ENCODE results near the gene SHROOM4.

SHROOM4 gene

DNA sequence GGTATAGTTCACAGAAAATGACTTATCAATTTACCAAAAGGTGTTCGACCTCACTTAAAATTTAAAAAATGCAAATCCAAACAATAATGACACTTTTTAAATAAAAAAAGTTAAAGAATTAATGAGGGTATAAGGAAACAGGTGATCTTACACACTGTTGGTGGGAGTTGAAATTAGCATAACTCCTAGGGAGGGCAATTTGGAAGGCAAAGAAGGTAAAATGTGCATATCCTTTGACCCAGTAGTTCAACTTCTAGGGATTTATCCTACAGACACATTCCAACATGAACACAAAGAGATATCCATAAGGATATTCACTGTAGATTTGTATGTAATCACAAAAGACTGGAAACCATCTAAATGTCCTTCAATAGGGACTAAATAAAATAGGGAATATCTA lies 199.5 kb downstream of the SHROOM4 start:
- DNase-seq, result no peak

DNA sequence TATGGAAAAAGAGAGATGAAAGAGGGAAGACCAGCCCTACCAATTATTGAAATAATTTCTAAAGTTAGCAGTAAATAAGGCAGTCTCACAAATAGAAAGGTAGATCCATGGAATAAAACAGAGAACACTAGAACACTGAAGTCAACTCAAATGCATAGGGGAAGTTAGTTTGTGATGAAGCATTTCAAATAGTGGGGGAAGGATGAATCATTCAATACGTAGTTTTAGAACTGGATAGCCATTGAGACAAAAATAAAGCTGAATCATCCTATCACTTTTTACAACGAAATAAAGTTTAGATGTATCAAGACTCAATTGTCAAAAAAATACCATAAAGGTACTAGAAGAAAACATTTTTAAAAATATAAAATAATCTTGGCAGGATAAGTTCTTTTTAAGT lies 200.1 kb downstream of the SHROOM4 start:
- no peak for DNase-seq

DNA sequence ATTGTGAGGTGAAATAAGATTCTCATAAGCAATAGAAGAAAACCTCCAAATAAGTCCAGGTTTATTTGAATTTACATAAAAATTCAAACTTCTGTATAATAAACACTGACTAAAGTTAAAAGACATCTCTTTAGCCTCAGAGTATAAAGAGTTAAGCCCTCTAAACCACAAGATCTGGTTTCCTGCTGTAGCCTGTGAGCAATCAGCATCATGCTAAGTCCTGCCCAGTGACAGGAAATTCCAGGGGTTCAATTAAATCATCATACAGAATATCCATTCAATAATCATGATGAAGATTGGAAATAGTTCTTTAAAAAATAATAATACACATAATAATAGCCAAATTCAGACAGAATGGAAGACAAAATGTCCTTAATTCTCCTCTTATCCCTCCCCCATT lies 204.2 kb downstream of the SHROOM4 start:
- DNase-seq, result no peak

DNA sequence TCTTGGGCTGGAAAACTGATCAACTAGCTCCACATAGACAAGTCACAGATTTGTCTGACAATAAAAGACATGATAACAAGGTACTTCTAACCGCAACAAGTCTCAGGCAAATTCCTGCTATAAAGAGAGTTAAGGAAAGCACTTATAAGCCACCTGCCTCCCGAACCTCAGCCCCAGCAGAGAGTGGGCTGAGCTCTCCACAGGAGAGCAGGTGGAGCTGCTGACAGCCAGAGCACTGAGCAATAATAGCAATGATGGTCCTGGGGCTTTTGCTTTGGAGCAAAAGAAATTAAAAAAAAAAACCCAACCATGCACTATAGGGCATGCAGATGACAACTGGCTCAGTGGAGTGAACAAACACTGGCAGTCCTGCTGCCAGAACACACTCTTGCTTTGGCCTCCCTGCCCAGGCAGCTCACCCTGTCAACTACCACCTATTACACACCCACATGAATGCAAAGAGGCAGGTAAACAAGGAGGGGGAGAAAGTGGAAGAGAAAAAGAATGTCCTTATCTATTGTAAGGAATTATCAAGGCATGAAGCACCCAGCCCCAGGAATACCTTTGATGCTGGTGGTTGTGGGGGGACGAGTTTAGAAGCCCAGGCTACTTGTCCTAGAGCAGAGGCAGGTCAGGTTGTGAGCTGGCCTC lies 207.6 kb downstream of the SHROOM4 start:
- DNase-seq, result no peak

DNA sequence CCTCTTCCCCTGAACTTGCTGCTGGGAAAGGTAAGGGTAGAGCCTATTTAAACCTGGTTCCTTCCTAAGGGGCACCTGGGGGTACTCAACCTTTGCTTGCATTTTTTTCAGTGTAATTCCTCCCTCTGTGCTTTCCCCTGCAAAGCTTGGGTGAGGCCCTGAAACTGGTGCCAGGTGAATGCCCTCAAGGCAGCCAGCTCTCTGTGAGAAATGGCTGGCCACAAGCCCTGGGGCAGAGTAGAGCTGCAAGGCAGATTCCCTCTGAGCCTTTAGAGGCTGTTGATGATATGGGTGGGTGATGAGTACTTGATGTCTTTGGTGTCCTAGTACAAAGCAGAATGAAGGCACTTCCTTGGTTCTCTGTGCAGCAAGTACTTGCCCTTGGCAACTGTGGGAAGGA lies 217.9 kb downstream of the SHROOM4 start:
- DNase-seq, result no peak

DNA sequence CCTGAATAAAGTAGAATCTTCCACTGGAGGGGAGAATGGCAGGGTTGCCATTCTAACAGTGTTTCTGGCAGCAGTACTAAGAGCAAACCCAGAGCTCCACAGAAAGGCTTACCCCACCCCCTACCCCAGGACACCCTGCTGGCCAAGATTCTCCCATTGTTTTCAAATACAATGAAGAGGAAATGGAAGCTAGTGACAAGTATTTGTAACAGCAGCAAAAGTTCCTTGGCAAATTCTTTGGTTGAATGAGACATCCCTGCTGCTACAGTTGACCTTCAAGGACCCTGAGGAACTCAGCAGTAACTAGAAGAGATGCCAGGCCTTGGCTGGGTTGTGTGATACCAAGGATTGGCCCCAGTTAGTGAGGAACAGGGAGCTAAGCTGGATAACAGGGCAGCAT lies 219.2 kb downstream of the SHROOM4 start:
- no peak for DNase-seq

DNA sequence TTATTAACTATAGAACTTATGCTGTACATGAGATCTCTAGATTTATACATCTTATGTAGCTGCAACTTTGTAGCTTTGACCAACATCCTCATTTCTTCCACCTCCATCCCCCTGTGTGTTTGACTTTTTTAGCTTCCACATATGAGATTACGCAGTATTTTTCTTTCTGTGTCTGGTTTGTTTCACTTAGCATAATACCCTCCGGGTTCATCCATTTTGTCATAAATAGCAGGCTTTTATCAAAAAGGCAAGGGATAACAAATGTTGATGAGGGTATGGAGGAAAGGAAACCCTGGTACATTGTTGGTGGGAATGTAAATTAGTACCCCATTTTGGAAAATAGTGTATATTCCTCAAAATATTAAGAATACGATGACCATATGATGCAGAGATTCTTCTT lies 227.0 kb downstream of the SHROOM4 start:
- DNase-seq, result no peak

DNA sequence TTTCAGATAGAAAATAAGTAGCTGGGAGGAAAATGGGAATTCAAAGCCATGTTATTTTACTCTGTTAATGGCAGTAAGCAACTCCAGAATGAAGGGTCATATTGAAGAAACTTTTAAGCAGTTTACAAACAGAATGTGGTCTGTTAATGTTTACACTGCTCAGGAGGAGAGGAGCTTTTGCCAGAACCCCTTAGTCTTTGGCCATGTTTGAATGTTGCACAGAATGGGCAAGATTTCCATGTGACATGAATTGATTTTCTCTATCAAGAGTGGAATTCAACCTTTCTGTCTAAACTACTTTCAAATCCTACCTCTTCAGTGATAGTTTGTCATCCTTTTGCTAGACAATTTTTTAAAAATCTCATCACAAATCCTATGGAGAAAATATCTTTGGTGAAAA lies 227.6 kb downstream of the SHROOM4 start:
- no peak for DNase-seq

DNA sequence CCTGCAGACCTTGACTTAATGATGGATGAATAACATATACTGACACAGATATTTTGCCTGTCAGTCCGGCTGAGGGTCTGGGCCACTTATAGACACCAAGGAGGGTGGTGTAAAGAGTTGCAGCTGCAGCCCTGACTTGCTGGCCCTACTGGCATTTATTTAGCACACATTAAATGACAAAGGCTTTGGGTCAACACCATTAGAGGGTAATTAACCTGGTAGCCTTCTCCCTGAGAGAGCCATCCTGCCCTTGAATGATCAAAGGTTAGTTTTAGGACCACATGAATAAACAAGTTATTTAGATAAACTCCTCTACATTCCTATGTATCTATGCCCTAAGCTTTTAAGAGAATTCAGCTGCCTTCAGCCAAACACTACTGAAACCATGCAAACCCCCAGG lies 232.6 kb downstream of the SHROOM4 start:
- no peak for DNase-seq

DNA sequence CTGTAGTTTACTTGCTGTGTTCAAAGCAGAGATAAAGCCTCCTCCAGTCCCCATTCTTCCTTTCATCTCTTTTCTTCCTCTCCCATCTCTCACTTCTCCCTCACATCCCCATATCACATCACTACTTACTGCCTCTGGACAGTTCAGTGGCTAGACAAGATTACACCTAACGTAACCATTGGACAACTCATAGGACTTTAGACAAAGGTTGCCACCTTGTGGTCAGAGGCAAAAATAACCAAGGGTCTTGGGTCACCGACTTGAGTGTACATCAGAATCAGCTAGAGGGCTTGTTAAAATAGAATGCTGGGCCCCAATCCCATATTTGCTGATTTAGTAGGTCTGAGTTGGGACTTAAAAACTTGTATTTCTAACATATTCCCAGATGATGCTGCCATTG lies 234.0 kb downstream of the SHROOM4 start:
- no peak for DNase-seq

DNA sequence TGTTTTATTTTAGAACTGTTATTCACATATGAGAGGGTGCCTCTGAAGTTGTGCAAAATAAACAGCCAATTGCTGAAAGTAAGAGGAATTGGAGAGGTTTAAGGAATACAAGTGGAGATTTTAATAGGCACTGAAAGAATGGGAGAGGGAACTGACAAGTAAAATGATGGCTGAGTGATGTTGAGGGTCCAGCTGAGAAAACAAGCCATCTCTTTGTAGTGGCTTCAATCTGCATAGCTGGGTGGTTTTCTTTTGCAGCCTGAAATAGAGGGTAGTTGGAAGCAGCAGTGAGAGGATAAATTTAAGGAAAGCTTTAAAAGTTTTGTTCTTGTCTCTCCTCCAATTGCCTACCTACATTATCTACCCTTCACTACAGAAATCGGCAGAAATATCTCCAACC lies 236.7 kb downstream of the SHROOM4 start:
- no peak for DNase-seq

DNA sequence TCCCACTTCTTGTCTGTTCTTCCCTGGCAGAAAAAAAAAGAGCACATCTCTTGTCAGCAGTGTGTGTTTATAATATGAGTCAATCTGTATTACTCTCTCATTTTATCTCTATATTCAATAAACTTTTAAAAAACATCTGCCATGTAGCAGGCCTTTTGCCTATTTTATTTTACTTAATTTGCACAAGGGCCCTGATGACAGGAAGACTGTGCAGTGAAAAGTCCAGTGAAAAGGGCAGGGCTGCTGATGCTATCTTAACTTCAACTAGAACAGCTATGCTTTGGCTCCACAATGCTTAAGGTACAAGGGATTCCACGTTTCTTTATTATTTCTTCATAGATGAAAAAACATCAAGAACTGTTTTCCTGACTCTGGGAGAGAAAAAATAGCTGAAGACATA lies 246.4 kb downstream of the SHROOM4 start:
- DNase-seq, result no peak

DNA sequence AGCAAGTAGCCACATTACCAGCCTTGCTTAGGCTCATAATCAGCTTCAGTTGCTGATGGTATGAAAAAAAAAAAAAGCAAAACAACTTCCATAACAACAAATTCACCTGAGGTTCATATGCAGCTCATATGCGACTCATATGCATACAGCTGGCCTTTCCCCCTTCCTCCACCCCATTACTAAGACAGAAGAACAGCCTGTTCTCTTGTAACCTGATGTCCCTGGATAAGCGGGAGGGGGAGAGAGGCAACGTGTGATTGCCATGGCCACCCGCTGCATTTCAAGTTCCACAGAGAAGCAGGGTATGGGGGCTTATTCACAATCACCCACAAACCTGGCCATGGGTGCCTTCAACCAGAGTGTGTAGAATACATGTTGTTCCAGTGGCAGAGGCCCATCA lies 248.3 kb downstream of the SHROOM4 start:
- no peak for DNase-seq

Data from activated CD8-positive, alpha-beta memory T cell treated with anti-CD3 and anti-CD28 coated beads, Interleukin-2, amount 50 U/mL, for 48 hours (primary cell).